ENCODE measurements around the gene VEGFA.

VEGFA gene

GRCh38 chr6:43759136-43759906 lies 10.7 kb upstream of the VEGFA start:
- Histone ChIP-seq H3K4me1 (no peaks in the 10 kb centered on the region), H3K27me3 (ENCODE audit: low read depth) (peaks cover 3% of the 10 kb centered on the region; the same call in 1 of the 2 replicates), H3K4me3 (no peak overlapping the region), H3K9me3 (no peaks in the 10 kb centered on the region), H3K36me3 (replicated peaks) (no peaks in the 10 kb centered on the region)
- no peak for DNase-seq (ENCODE audit: low spot score in 2 of 2)
- in situ Hi-C loops (cut with MboI; ENCODE audit: low sequenced_read_pairs), result no loop called here

DNA sequence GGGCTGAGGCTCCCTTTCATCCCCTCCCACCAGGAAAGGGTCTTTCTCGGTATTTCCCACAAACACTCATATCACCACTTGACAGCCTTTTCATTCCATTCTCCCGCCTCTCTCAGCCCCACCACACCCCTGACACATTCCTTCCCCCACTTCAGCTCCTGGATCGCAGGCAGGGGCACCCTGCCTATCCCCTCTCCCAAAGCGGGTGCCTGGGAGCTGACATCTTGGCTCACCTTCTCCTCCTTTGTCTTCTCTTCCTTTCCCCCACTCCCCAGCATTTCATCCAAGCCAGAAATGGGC lies 10.2 kb upstream of the VEGFA start:
- DNase-seq (ENCODE audit: low spot score in 2 of 2), result no peak
- H3K36me3 ChIP-seq (replicated peaks), result no peaks in the 10 kb centered on the region
- H3K27me3 ChIP-seq (ENCODE audit: low read depth), result peaks cover 3% of the 10 kb centered on the region; the same call in 1 of the 2 replicates
- no peaks in the 10 kb centered on the region for H3K9me3 ChIP-seq
- no peak overlapping the region for H3K4me3 ChIP-seq
- H3K4me1 ChIP-seq, result no peaks in the 10 kb centered on the region
- in situ Hi-C loops (cut with MboI; ENCODE audit: low sequenced_read_pairs), result no loop called here

DNA sequence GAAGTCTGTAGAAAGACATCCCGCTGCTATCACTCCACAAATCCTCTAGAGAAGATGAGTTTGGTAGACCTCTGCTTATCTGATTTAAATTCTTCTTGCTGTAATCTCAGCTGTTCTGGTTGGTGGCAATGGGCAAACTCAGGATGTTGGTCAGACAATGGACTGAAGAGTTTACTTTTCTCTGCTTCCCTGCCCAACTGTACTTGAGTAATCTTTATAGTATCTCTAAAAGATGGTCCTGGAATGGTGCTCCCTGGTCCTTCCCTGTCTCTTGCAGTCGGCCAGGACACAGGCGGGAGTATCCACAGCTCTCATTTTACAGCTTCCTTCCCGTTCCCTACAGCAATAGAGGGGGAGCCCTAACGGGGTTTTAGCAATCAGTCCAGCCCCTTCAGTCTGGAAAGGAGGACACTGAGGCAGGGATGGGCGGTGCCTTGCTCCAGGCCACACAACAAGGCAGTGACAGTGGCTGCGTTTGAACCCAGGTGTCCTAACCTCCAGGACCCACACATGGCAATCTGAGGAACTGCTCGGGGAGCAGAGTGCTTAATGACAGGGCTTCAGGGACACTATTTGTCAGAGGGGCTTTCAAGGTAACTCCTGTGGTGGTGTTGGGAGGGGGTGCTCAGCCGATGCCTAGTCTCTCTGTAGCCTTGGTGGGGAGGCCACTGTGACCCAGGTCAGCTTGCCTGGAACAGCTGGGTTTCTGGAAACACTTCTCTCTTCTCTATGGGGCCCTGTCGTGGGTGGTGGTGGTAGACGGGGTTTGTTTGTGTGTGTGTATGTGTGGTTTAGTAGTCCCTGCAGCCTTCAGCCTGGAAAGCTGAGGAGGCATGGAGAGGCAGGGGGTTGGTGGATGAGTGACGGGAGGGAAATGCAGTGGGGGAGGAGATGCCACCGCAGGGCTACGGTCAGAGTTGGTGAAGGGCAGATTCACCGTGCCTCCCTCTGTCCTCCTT lies 9.5 kb upstream of the VEGFA start:
- H3K4me3 ChIP-seq, result no peak overlapping the region
- no peaks in the 10 kb centered on the region for H3K36me3 ChIP-seq (replicated peaks)
- no peak for DNase-seq (ENCODE audit: low spot score in 2 of 2)
- in situ Hi-C loops (cut with MboI; ENCODE audit: low sequenced_read_pairs), result no loop called here
- H3K27me3 ChIP-seq (ENCODE audit: low read depth), result 0 out of 2 replicates have a peak, but pooled peaks cover 3% of the 10 kb centered on the region
- H3K9me3 ChIP-seq, result no peaks in the 10 kb centered on the region
- H3K4me1 ChIP-seq, result no peaks in the 10 kb centered on the region

DNA sequence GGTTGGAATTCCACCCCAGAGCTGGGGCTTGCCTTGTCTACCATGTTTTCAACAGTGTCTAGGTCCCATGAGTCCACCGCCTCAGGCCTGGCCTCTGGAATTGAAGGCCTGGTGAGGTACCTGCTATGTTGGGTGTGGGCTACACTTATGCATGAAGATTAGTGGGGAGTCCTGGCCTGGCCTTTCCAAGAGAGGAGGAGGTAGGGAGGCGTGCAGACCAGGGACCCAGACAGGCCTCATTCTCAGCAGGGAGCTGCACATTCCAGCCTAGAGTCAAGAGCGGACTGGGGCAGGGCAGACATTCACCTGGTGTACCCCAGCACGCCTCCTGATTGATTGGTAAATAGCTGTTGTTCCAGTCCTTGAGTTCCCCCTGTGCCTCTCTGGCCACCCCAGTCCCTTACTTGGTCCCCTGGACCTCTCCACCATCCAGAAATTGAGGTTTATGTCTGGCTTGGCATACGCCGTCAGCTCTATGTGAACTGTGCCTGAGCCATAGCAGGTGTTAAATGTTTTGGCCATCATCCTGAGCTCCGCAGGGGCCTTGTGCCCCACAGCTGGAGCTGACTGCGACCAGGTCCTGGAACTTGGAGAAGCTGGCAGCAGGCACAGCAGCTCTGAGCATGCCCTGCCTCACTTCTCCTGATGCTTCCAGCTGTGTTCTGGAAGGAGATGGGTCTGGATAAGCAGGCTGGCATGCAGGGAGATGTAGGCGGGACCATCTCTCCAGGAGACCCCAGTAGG lies 8.2 kb upstream of the VEGFA start:
- no peaks in the 10 kb centered on the region for H3K9me3 ChIP-seq
- in situ Hi-C loops (cut with MboI; ENCODE audit: low sequenced_read_pairs), result no loop called here
- H3K27me3 ChIP-seq (ENCODE audit: low read depth), result 0 out of 2 replicates have a peak, but pooled peaks cover 3% of the 10 kb centered on the region
- no peak for DNase-seq (ENCODE audit: low spot score in 2 of 2)
- H3K36me3 ChIP-seq (replicated peaks), result no peaks in the 10 kb centered on the region
- no peaks in the 10 kb centered on the region; the same call in 1 of the 2 replicates for H3K4me1 ChIP-seq
- H3K4me3 ChIP-seq, result no peak overlapping the region

DNA sequence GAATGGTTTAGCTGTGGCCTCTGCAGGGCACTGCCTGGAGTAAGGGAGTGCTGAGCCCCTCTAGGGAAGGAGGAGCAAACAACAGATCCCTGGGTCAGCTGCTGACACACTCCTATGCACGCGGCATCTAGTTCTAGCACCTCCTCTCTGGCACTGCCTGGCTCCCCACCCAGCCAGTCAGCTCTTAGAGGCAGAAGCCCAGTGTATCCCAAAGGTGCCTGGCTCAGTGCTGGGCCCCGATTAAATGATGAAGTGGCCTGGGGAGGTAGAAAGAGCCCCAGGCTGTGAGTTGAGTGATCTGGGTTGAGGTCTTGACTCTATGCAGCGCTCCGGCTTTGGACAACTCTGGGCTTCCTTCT lies 7.6 kb upstream of the VEGFA start:
- Histone ChIP-seq H3K27me3 (ENCODE audit: low read depth) (0 out of 2 replicates have a peak, but pooled peaks cover 3% of the 10 kb centered on the region), H3K9me3 (no peaks in the 10 kb centered on the region), H3K4me3 (no peak overlapping the region), H3K36me3 (replicated peaks) (no peaks in the 10 kb centered on the region), H3K4me1 (no peaks in the 10 kb centered on the region; the same call in 1 of the 2 replicates)
- in situ Hi-C loops (cut with MboI; ENCODE audit: low sequenced_read_pairs), result no loop called here
- no peak for DNase-seq (ENCODE audit: low spot score in 2 of 2)

DNA sequence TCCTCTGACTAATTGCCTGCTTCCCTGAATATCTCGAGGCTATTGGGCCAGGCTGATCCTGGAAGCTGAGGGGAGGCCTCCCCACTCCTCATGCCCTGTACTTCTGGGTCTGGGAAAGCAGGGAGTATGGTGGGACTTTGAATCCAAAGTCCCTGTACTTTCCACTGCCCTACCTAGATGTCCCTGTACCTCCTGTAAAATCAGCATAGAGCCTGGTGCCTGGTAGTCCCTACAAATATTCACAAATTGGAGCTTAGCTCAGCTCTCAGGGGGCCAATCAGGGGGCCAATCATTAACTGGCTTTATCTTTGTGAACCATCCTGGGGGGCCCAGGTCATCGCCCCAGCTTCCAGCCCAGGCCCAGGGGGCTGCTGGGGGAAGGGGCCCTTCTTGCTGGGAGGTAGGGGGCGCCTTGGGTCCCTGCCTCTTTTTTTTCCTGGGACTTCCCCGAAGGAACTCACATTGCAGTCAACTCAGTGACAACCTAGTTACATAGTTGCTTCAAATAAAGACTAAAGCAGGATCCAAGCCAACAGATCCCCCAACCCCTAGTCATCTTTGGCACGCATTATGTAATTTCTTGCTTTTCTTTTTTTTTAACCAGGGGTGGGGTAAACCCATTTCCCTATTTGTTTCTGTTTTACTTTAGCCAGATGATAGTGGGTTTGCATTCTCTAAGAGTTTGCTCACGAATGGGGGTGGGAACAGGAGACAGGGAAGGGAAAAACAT lies 6.9 kb upstream of the VEGFA start:
- Histone ChIP-seq H3K4me3 (no peak overlapping the region), H3K4me1 (no peaks in the 10 kb centered on the region; the same call in 1 of the 2 replicates), H3K27me3 (ENCODE audit: low read depth) (0 out of 2 replicates have a peak, but pooled peaks cover 3% of the 10 kb centered on the region), H3K9me3 (no peaks in the 10 kb centered on the region), H3K36me3 (replicated peaks) (no peaks in the 10 kb centered on the region)
- DNase-seq (ENCODE audit: low spot score in 2 of 2), result no peak
- in situ Hi-C loops (cut with MboI; ENCODE audit: low sequenced_read_pairs), result no loop called here

DNA sequence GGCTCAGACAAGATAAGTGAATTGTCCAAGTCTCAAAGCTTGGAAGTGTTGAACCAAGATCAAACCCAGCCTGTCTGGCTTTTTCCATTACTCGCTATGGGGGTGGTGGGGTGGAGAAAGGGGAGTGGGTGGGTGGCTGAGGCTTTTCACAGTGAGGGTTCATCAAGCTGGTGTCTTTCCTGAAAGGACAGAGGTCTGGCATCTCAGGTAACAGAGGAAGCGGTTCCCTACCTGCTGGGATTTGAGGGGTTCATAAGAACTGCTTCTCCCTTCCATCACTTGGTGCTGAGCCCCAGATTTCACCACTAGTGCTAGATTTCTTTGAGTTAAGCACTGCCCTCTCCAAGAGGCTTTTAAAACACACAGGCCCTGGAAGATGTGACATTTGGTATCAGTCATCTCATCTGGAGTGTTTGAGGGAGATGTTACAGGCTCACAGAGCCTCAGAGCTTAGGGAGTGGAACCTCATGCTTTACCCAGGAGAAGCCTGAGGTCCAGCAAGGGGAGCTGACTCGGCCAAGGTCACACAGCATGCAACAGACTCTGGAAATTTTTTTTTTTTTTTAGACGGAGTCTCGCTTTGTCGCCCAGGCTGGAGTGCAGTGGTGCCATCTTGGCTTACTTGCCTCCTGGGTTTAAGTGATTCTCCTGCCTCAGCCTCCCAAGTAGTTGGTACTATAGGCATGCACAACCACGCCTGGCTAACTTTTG lies 6.0 kb upstream of the VEGFA start:
- in situ Hi-C loops (cut with MboI; ENCODE audit: low sequenced_read_pairs), result no loop called here
- DNase-seq (ENCODE audit: low spot score in 2 of 2), result no peak
- 0 out of 2 replicates have a peak, but pooled peaks cover 3% of the 10 kb centered on the region for H3K27me3 ChIP-seq (ENCODE audit: low read depth)
- H3K4me1 ChIP-seq, result no peaks in the 10 kb centered on the region; the same call in 1 of the 2 replicates
- H3K9me3 ChIP-seq, result no peaks in the 10 kb centered on the region
- no peak overlapping the region for H3K4me3 ChIP-seq
- H3K36me3 ChIP-seq (replicated peaks), result no peaks in the 10 kb centered on the region

DNA sequence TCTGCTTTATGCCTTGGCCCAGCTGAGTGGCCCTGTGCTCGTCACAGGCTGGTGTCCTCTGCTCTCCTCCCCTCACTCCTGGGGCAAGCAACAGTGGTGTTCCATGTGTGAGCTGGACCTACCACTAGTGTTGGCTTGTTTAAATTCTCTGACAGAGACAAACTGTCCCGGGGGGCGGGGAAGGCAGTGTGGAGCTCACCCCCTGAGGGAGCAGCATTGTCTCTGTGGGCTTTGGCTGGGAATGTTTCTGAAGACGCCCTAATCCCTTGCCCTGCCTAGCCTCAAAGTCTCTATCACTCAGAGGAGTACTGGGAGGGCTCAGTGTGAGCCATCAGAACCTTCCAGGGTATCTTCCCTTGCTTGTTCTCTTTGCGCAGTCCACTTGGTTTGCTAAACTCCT lies 5.2 kb upstream of the VEGFA start:
- Histone ChIP-seq H3K4me3 (no peak overlapping the region), H3K9me3 (no peaks in the 10 kb centered on the region), H3K4me1 (peaks cover 2% of the 10 kb centered on the region), H3K27me3 (ENCODE audit: low read depth) (0 out of 2 replicates have a peak, but pooled peaks cover 3% of the 10 kb centered on the region), H3K36me3 (replicated peaks) (no peaks in the 10 kb centered on the region)
- in situ Hi-C loops (cut with MboI; ENCODE audit: low sequenced_read_pairs), result no loop called here
- no peak for DNase-seq (ENCODE audit: low spot score in 2 of 2)

DNA sequence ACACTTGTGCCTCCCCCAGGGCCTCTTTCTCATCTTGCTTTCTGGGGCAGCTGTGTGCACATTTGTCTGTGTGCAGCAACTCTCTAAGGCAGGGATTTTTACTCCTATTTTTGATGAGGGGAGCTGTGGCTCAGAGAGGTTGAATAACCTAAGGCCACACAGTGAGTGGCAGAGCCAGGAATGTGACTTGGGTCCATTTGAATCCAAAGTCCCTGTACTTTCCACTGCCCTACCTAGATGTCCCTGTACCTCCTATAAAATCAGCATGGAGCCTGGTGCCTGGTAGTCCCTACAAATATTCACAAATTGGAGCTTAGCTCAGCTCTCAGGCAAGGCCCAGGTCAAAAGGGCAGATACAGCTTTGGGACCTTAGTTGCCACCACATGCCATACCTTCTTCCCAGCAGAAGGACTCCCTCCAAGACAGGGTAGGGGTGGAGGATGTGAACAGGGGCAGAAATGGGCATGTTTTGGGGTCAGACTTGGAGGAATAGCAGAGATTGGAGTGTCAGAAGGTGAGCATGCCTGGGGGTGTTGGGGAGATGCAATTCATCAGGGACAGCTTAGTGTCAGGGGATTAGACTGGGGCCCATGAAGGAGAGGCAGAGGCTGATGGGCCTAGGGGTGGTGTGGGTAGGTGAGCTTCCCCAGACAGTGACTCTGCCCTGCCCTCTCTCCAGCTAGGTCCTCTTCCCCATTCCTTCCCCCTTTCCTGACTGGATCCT lies 4.1 kb upstream of the VEGFA start:
- H3K36me3 ChIP-seq (replicated peaks), result no peaks in the 10 kb centered on the region
- no peak overlapping the region for H3K4me3 ChIP-seq
- peaks cover 3% of the 10 kb centered on the region for H3K4me1 ChIP-seq
- H3K27me3 ChIP-seq (ENCODE audit: low read depth), result no peaks in the 10 kb centered on the region
- DNase-seq (ENCODE audit: low spot score in 2 of 2), result no peak
- H3K9me3 ChIP-seq, result no peaks in the 10 kb centered on the region
- in situ Hi-C loops (cut with MboI; ENCODE audit: low sequenced_read_pairs), result no loop called here

- H3K4me3 ChIP-seq, result no peak overlapping the region
- no peaks in the 10 kb centered on the region for H3K27me3 ChIP-seq (ENCODE audit: low read depth)
- no peaks in the 10 kb centered on the region for H3K36me3 ChIP-seq (replicated peaks)
- peaks cover 3% of the 10 kb centered on the region for H3K4me1 ChIP-seq
- no peak for DNase-seq (ENCODE audit: low spot score in 2 of 2)
- H3K9me3 ChIP-seq, result no peaks in the 10 kb centered on the region
- in situ Hi-C loops (cut with MboI; ENCODE audit: low sequenced_read_pairs), result no loop called here
These were observed 3.5 kb upstream of the VEGFA start for GRCh38 chr6:43766500-43766853.

DNA sequence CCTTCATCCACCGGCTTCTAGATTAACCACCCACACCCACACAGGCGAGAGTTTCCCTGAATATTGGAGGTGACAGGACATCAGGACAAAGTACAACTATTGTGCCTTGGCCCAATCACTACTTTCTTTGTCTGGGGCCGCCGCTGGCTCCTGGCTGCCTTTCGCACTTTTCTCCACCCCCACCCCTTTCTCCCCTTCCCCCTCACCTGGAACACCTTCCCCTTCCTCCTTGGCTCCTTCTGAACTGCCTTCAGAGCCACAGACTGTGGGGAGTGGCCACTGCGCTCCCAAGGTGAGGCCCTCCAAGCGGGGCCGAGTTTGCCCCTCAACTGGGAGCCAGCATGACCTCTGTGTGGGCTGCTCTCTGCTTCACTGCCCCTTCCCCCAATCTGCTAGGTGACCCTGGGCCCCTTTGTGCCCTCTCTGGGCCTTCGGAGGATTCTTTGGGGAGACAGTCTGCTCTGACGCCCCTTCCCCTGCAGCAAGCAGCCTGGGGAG lies 3.0 kb upstream of the VEGFA start:
- DNase-seq (ENCODE audit: low spot score in 2 of 2), result no peak
- peaks cover 3% of the 10 kb centered on the region for H3K4me1 ChIP-seq
- in situ Hi-C loops (cut with MboI; ENCODE audit: low sequenced_read_pairs), result no loop called here

More for the DNA sequence above, 3.0 kb upstream of the VEGFA start:
- Histone ChIP-seq H3K9me3 (no peaks in the 10 kb centered on the region), H3K27me3 (ENCODE audit: low read depth) (no peaks in the 10 kb centered on the region), H3K4me3 (no peak overlapping the region), H3K36me3 (replicated peaks) (peaks cover 2% of the 10 kb centered on the region; the same call in 1 of the 2 replicates)

Data from HAP-1 (cell line).